MCF 10A (cell line): ENCODE results near the gene CPLX3. TPM values are rescaled to one million over a fixed set of nuclear protein-coding genes. Genes with fewer than 3 reads are reported as not detected.

Source experiments
- BruUV-seq: library from RNA; stranded (reverse); fragments of 400-500 nt; replicated peaks from 2 replicates; lab custom pipeline; 2021; lab: Mats Ljungman, UMichigan
- CTCF ChIA-PET: fragments of 300-600 bp; sonication (Branson Sonifier 250); formaldehyde crosslinking; extraction: SDS; loops from one replicate; lab custom pipeline; 2021; ENCODE audit warnings: antibody characterized with exemption, inconsistent platforms; lab: Yijun Ruan, JAX
- POLR2A ChIA-PET: fragments of 300-600, 350-650 bp; sonication (Branson Sonifier 250); formaldehyde crosslinking; extraction: SDS; loops from one replicate; lab custom pipeline; 2020; ENCODE audit warnings: antibody characterized with exemption, inconsistent platforms; lab: Yijun Ruan, JAX
- DNase-seq: peaks from one replicate; pipeline ENCODE4 v3.0.0-alpha.2; 2018; ENCODE audit not compliant: unreplicated experiment
- H3K27ac Mint-ChIP-seq: one replicate; pipeline ENCODE4 v1.8.0; 2022; ENCODE audit warnings: mild to moderate bottlenecking, low read depth, mixed read lengths; ENCODE audit not compliant: unreplicated experiment
- H3K27me3 Mint-ChIP-seq: one replicate; pipeline ENCODE4 v1.8.0; 2022; ENCODE audit warnings: mixed read lengths; ENCODE audit not compliant: insufficient read depth, unreplicated experiment
- H3K36me3 Mint-ChIP-seq: one replicate; pipeline ENCODE4 v1.8.0; 2022; ENCODE audit warnings: mild to moderate bottlenecking, moderate library complexity, mixed read lengths; ENCODE audit not compliant: insufficient read depth, unreplicated experiment
- H3K4me1 Mint-ChIP-seq: one replicate; pipeline ENCODE4 v1.8.0; 2022; ENCODE audit warnings: mixed read lengths; ENCODE audit not compliant: insufficient read depth, unreplicated experiment
- H3K4me3 Mint-ChIP-seq: one replicate; pipeline ENCODE4 v1.8.0; 2022; ENCODE audit warnings: mild to moderate bottlenecking, moderate library complexity, mixed read lengths; ENCODE audit not compliant: unreplicated experiment
- H3K9me3 Mint-ChIP-seq: one replicate; pipeline ENCODE4 v1.8.0; 2022; ENCODE audit warnings: mixed read lengths; ENCODE audit not compliant: unreplicated experiment
- CTCF ChIP-seq: fragments of 200-600 bp; IDR thresholded peaks from one replicate; pipeline ENCODE4 v1.8.0; 2022; ENCODE audit warnings: antibody characterized with exemption, mild to moderate bottlenecking; ENCODE audit not compliant: unreplicated experiment
- intact Hi-C: fragments of 100-400 bp; cut with micrococcal nuclease; formaldehyde crosslinking; loops from 2 replicates; pipeline ENCODE4 v1.14.1; 2022
- total RNA-seq: library from RNA; stranded (reverse); gene quantifications from 2 replicates; pipeline ENCODE4 v1.2.3, GENCODE V29; 2022

Gene CPLX3
- total RNA-seq, 1 experiment from 2014 or later: not detected

DNA sequence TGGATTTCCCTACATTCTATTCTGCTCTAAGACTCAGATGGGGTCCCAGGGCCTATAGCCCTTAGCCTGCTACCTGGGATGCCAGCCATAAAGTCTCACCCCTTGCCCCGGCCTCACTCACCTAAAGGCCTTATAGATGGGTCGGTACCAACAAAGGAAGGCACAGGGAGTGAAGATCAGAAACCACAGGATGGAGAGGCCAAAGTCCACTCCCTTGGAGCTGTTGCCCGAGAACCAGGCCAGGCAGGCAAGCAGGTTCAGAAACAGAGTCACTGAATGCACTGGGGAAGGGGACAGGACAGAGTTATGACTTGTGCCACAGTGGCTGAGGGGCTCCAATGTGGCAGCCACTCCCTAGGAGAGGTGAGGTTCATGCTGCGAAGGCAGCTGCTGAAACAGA lies 24.0 kb downstream of the CPLX3 start:
- Mint-ChIP-seq H3K9me3 (no peaks in the 10 kb centered on the region), H3K4me1 (no peaks in the 10 kb centered on the region), H3K4me3 (no peak overlapping the region), H3K27ac (no peak overlapping the region), H3K36me3 (peaks cover 53% of the 10 kb centered on the region), H3K27me3 (no peaks in the 10 kb centered on the region)
- no peak for TF ChIP-seq CTCF
- ChIA-PET POLR2A (no interaction called here), CTCF (no interaction called here)
- no TSS peak for BruUV-seq
- intact Hi-C loops: no loop called here
- DNase-seq: no peak

- DNase-seq: no peak
- intact Hi-C loops: no loop called here
- H3K9me3 Mint-ChIP-seq: no peaks in the 10 kb centered on the region
- ChIA-PET CTCF (interaction anchor here (0.6 to 1.7 kb wide), 3 partner anchors 50 to 90 kb away, joined by 3 to 8 read pairs (median 7); no protein-coding TSS in a partner anchor), POLR2A (interaction anchor here (1.0 kb wide), 1 partner anchor 19 kb away, joined by 4 read pairs; no protein-coding TSS in a partner anchor)
- H3K36me3 Mint-ChIP-seq: peaks cover 50% of the 10 kb centered on the region
- no peak overlapping the region for H3K4me3 Mint-ChIP-seq
- H3K27ac Mint-ChIP-seq: no peak overlapping the region
- H3K4me1 Mint-ChIP-seq: no peaks in the 10 kb centered on the region
- no TSS peak for BruUV-seq
- H3K27me3 Mint-ChIP-seq: no peaks in the 10 kb centered on the region
- no peak for TF ChIP-seq CTCF
Observed at GRCh38 chr15:74851960-74852359, 25.5 kb downstream of the CPLX3 start.

DNA sequence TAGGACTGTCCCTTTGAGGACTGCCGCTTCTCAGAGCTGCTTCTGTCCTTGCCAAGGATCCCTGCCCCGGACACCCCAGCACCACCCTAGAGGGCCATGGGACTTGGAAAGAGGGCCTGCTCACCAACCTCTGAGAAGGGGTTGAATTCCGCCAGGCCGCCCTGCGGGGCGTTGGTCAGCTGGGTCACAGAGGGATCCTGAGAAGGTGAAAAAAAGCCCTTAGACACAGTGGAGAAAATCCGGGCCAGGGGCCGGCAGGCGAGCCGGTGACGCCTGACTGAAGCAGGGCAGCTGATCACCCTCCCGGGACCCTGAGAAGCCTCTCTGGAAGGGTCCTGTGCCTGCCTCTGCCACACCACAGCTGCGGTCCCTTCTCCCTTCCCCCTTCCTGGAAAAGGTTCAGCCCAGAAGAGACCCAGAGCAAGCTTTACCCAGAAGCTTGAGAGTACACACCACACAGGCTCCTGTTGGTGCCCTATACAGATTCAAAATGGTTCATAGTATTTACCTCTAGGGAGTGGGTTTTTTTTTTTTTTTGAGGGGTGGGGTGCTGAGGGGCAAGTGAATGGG lies 28.1 kb downstream of the CPLX3 start:
- Mint-ChIP-seq H3K4me1 (no peaks in the 10 kb centered on the region), H3K4me3 (no peak overlapping the region), H3K9me3 (no peaks in the 10 kb centered on the region), H3K36me3 (peaks cover 32% of the 10 kb centered on the region), H3K27ac (no peak overlapping the region), H3K27me3 (no peaks in the 10 kb centered on the region)
- intact Hi-C loops: no loop called here
- DNase-seq: no peak
- ChIA-PET CTCF (interaction anchor here (1.3 kb wide), 1 partner anchor 47 kb away, joined by 5 read pairs; no protein-coding TSS in a partner anchor), POLR2A (no interaction called here)
- no peak for TF ChIP-seq CTCF
- BruUV-seq: no TSS peak

DNA sequence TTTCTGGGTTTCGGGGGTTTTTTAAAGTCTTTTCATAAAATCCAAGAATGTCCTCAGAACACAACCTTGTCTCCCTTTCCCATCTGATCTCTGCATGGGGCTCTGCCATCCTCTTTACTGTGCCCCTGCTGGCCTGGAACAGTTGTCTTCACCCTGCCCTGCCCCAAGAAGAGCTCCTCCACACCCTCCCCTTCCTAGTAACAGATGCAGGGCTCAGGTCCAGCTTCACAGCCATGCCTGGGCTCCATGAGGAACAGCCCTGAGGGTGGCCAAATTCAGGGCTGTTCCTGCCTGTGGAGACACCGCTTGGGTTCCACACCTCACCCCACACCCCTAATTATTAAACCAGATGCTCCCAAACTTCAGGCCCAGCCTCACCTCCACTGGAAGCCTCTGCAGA lies 29.4 kb downstream of the CPLX3 start:
- Mint-ChIP-seq H3K9me3 (no peaks in the 10 kb centered on the region), H3K27me3 (no peaks in the 10 kb centered on the region), H3K4me1 (no peaks in the 10 kb centered on the region), H3K27ac (no peak overlapping the region), H3K4me3 (no peak overlapping the region), H3K36me3 (peaks cover 34% of the 10 kb centered on the region)
- ChIA-PET CTCF (interaction anchor here (0.6 to 1.0 kb wide), 4 partner anchors 15 to 46 kb away, joined by 3 to 4 read pairs (median 4); no protein-coding TSS in a partner anchor), POLR2A (interaction anchor here (0.7 to 0.9 kb wide), 2 partner anchors 15 to 29 kb away, joined by 3 to 5 read pairs; no protein-coding TSS in a partner anchor)
- no peak for DNase-seq
- no peak for TF ChIP-seq CTCF
- intact Hi-C loops: no loop called here
- no TSS peak for BruUV-seq
